CD4-positive, alpha-beta T cell treated with Interferon alpha-2 for 1 hour (primary cell): ENCODE measurements around the gene TMEM92.

Experiments
- DNase-seq, 2 donors: peaks; one replicate each; pipeline ENCODE4 v3.0.0-alpha.2; 2020 to 2022

Gene TMEM92

GRCh38 chr17:50274142-50274896 lies at the start of gene TMEM92:
Gene TMEM92 (plus strand): TSS chr17:50274466. CDS start chr17:50274502, 36 bp downstream.
- no peak for DNase-seq

- DNase-seq = no peak
Observed at GRCh38 chr17:50225701-50226240, 48.5 kb upstream of the TMEM92 start.

DNA sequence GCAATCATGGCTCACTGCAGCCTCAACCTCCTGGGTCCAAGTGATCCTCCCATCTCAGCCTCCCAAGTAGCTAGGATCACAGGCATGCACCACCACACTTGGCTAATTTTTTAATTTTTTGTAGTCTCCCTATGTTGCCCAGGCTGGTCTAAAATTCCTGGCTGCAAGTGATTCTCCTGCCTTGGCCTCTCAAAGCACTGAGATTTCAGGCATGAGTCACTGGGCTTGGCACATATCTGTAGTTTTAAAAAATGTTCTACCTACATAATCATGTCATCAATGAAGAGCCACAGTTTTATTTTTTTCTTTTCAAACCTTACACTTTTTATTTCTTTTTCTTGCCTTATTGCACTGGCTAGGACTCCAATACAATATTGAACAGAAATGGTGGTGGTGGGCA lies 39.7 kb upstream of the TMEM92 start:
- DNase-seq = no peak

GRCh38 chr17:50237901-50238300 lies 36.4 kb upstream of the TMEM92 start:
- DNase-seq = no peak

DNA sequence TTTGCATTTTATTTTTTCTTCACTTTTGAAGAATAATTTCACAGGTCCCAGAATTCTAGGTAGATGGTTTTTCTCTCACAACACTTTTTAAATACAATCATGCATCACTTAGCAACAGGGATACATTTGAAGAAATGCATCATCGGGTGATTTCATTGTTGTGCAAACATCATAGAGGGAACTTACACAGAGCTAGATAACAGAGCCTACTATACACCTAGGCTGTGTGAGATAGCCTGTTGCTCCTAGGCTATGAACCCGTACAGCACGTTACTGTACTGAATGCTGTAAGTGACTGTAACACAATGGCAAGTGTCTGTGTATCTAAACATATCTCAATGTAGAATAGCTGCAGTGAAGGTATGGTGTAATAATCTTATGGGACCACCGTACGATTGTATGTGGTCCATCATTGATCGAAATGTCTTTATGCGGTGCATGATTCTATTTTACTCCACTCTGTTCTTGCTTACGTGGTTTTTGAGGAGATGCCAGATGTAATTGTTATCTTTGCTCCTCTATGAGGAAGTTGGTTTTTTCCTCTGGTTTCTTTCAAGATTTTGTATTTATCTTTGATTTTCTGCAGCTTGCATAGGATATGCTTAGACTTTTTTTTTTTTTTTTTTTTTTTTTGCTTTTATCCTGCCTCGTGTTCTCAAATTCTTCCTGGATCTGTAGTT lies 35.5 kb upstream of the TMEM92 start:
- no peak for DNase-seq

DNA sequence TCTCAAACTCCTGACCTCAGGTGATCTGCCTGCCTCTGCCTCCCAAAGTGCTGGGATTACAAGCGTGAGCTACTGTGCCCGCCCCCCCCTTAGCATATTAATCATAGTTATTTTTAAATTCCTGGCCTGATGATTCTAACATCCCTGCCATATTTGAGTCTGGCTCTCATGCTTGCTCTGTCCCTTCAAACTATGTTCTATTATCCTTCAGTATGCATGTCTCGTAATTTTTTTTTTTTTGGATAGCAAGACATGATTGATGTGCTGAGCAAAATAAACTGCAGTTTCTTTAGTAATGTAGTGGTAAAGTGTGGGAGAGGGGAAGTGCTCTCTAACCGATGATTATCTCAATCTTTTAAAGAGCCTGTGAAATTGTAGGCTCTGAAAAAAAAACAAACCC lies 34.3 kb upstream of the TMEM92 start:
- no peak for DNase-seq

- no peak for DNase-seq
Observed at GRCh38 chr17:50240851-50241250, 33.4 kb upstream of the TMEM92 start.

DNA sequence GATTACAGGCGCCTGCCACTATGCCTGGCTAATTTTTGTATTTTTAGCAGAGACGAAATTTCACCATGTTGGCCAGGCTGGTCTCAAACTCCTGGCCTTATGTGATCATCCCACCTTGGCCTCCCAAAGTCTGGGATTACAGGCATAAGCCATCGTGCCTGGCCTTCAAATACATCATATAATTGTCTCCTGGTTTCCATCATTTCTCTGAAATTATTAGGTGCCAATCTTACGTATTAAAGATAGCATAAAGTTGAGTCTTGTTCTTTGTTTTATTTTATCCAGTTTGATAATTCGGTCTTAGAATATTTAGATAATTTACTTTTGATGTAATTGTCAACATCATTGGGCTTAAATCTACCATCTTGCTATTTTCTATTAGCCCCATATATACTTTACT lies 32.8 kb upstream of the TMEM92 start:
- DNase-seq = no peak

- DNase-seq = no peak
Observed at GRCh38 chr17:50244771-50245170, 29.5 kb upstream of the TMEM92 start.

- DNase-seq = no peak
Observed at GRCh38 chr17:50248255-50248654, 26.0 kb upstream of the TMEM92 start.

DNA sequence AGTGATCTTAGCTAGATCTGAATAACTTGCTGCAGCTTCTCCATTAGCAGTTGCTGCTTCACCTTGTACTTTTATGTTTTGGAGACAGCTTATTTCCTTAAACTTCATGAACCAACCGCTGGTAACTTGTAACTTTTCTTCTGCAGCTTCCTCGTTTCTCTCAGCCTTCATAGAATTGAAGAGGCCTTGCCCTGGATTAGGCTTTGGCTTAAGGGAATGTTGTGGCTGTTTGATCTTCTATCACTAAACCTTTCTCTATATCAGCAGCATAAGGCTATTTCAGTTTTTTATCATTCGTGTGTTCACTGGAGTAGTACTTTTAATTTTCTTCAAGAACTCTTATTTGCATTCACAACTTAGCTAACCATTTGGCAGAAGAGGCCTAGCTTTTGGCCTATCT lies 21.5 kb upstream of the TMEM92 start:
- no peak for DNase-seq

DNA sequence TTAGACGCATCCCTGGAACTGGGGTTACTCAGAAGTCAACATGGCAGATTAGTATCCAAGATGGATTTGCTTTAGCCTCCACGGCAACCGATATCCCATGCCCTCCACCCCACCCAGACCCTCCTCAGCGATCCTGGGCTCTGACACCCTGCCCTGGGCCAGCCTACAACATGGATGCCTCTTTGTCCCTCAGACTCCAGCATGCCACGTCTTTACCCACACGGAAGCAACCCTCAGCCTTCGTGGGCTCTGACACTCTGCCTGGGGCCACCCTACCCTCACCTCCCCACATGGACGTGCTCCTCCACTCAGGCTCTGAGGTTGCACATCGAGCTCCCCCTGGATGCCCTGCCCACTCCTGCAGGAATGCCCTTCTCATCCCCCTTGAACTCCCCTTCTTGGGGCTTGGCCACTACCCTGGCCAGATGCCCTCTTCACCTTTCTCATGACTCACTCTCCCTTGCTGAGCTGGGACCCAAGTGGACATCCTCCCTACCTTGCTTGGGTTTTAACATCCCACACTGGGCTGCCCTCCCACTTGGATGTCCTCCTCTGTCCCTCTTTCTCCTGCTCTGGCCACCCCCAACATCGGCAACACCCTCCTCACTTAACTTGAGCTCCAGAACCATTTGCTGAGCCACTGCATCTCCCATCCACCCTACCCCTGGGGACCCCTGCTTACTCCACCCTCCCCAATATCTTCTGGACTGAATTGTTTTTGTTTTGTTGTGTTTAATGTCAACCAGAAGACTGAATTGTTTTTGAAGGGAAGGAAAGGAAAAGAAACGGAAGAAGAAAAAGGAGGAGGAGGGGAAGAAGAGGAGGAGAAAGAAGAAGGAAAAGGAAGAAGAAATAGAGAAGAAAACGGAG lies 18.3 kb upstream of the TMEM92 start:
- DNase-seq = no peak

DNA sequence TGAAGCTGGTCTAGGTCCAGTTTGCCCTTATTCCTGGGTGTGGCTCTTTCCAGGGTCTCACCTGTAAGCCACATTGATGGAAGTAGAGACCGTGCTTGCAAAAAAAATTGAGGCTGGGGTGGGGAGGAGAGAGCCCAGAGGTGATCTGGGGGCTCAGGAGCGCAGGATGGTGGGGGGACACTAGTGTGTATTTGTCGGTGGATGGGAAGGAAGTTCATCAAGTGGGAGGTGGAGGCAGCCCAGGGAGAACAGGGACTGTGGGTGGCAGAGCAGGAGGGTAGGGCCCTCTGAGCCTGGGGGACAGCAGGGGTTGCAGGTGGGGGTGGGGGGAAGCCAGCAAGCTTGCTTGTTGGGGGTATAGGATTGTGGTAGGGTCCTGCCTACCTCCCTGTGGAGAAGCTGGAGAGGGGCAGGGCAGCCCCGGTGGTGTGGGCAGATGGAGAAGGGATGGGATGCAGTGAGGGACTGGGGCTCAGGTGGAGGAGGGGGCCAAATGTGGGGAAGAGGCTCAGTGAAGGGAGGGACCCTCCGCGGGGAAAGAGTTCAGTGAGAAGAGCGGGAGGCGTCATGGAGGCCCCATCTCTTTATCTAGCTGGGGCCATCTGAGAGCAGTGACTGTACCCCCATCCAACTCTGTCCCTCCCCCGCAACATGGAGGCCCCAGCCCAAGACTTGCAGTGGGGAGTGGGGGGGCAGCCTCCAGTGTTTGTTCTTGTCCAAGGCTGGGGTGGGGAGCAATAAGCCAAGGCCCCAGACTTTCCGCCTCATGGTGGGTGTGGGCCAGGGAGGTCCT lies 17.2 kb upstream of the TMEM92 start:
- DNase-seq = no peak

GRCh38 chr17:50257676-50258224 lies 16.5 kb upstream of the TMEM92 start:
- no peak for DNase-seq

DNA sequence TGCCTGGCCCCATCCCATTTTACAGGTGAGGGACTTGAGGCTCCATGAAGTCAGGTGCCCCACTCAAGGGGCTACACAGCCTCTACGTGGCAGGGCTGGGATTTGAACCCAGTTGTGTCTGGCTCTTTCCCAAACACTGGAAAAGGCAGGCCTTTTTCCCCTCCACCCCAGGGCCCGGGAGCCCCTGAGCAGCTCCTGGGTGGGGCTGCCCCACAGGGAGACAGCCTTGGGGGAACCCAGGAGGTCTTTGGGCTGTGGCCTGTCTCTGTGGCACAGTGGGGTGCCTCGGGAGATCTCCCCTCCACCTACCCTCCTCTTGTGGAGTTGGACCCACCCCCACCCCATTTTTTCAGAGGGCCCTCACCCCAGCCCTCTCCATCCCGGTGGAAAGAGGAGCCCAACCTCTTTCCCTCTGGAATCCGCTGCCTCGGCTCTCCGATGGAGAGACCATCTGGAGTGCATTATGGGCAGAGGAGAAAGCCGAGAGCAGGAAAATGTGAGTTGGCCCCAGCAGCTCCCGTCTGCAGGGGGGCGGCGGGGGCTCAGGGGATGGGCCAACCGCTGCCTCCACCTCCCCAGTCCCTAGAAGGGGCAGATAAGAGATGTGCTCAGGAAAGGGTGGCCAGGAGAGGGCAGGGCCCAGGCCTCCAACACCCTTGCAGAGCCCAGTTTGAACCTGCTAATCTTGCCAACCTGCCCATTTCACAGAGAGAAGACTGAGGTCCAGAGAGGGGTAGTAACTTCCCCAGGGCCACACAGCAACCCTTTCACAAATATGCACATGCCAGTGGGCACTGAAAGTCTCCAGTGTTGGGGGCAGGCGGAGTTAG lies 15.4 kb upstream of the TMEM92 start:
- DNase-seq = no peak

DNA sequence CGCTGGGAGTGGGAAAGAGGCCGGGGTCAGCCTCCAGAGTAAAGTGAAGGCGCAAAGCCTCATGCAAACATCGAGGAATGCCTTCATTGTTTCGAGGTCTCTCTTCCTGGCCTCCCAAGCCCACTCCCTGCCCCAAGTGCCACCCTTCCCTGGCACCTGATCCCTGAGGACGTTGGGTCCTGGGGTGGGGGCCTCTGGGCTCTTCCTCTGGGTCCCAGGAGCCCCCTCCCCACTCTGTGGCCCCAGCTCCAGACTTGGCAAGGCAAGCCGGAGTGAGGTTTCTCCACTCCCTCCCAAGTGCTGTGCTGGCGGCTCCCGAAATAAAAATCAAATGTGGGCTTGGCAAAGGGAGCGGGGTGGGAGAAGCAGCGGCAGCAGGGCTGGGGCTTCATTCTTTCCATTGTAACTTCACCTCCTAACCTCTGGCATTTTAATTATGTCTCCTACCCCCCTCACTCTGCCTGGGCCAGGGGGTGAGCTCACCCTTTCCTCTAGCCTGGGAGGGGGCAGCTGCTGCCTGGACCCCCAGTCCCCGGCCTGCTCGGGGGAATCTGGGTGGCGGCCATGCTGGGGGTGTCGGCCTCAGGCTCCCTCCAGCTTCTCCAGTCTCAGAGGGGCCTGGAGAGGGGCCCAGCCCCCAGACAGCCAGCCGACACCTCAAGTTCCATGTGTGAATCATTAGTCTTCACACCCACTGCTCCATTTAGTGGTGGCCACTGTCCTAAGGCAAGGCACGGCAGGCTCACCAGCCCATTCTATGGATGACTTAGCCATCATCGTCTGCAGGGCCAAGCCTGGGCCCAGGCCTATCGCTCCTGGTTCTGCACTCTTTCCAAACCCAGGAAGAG lies 14.6 kb upstream of the TMEM92 start:
- DNase-seq = no peak

- no peak for DNase-seq
Observed at GRCh38 chr17:50260501-50260911, 13.8 kb upstream of the TMEM92 start.

DNA sequence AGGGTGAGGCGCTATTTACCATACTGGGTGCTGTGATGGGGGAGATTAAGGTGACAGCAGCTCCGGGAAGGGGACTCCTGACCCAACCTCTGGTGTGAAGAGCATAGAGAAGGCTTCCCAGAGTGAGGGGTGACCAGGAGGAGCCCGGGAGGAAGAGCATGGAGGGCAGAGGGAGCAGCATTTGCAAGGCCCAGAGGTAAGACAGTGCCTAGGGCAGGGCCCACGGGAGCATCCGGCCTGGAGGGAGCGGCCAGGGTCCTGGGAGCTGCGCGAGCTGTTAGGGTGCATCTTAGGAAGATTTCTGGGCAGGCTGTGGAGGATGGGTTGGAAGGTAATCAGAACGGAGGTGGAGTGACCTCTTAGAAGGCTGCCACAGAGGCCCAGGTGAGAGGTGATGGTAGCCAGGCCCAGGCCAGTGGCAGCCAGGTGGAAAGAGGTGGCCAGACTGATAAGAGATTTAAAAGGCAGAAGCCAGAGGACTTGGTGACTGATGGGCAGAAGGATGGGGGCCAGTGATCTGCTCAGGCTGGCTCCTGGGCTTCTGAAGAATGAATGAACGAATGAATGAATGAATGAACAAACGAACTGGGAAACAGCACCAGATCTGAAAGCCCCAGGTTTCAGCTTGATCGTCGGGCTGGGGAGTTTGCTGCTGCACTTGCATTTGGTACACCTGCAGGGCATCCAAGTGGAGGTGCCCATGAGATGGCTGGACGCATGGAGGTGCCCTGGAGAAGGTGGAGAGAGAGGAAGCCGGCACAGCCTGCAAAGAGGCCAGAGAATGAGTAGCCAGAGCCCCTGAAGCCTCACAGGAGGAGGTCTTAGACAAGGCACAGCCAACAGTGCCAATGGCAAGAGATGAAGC lies 13.0 kb upstream of the TMEM92 start:
- DNase-seq = no peak
